Measurements from ENCODE around the gene CXCL12. TPM values are rescaled to one million over a fixed set of nuclear protein-coding genes. Genes with fewer than 3 reads are reported as not detected.

CXCL12 gene
- total RNA-seq, 2 donors from 2014 or later: 17.5 to 56.2 TPM

DNA sequence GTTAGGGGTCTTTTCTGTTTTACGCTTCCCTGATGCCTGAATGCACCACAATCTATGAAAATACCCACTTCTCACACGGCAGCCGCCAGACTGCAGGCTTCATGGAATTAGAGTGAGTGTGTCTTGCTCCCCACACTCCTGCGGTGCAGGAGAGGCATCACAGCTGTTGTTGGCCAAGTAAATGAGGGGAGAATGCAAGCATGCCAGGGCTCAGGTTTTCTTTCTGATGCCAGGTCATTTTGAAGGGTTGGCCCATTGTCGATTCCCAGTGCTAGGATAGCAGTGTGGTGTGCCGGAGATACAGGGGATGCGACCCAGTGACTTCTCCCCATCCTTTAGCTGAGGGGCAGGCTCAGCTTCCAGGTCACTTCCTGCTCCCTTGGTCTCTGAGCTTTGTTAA, 16.3 kb downstream of the CXCL12 start:
- no peaks in the 10 kb centered on the region for H3K36me3 ChIP-seq
- no peak overlapping the region for H3K27ac ChIP-seq
- no peak overlapping the region for H3K9ac ChIP-seq (ENCODE audit: low read depth in 2 of 2, low read length in 2 of 2)
- H3K4me3 ChIP-seq: no peak overlapping the region
- DNase-seq: no peak
- no peaks in the 10 kb centered on the region for H3K4me1 ChIP-seq
- no peaks in the 10 kb centered on the region for H3K9me3 ChIP-seq
- intact Hi-C loops (cut with DNase I): no loop called here
- TF ChIP-seq, protein P1, sequence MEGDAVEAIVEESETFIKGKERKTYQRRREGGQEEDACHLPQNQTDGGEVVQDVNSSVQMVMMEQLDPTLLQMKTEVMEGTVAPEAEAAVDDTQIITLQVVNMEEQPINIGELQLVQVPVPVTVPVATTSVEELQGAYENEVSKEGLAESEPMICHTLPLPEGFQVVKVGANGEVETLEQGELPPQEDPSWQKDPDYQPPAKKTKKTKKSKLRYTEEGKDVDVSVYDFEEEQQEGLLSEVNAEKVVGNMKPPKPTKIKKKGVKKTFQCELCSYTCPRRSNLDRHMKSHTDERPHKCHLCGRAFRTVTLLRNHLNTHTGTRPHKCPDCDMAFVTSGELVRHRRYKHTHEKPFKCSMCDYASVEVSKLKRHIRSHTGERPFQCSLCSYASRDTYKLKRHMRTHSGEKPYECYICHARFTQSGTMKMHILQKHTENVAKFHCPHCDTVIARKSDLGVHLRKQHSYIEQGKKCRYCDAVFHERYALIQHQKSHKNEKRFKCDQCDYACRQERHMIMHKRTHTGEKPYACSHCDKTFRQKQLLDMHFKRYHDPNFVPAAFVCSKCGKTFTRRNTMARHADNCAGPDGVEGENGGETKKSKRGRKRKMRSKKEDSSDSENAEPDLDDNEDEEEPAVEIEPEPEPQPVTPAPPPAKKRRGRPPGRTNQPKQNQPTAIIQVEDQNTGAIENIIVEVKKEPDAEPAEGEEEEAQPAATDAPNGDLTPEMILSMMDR (IDR thresholded peaks at IDR 0.05): no peak
- no peaks in the 10 kb centered on the region for H3K27me3 ChIP-seq

DNA sequence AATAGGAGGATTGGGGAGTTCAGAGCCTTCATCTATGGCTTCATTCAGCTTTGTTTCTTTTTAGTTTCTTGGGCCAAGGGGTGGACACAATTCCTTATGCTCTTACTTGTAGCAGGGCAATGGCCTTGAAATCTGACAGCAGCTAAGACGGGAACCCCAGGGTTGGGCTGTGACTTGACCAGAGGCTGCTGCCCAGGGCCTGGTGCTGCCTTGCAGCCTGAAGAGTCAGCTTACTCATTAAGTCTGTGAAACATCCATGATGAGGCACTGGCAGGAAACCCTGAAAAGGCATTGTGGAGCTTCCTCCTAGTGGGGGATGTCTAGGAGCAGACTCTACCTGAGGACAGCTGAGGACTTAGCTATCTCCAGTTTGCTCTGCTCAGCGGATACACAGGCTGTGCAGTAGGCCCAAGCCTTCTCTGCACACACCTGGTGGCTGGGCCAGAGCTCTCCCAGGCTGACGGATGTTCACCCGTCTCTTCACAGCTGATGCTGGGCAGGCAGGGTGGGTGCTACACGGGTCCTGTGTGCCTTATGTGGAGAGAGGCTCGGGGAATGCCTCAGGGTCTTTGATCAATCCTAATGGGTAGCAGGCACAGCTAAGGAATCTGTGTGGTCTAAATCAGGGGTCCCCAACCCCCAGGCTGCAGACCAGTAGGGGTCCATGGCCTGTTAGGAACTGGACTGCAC, 17.8 kb downstream of the CXCL12 start:
- no peaks in the 10 kb centered on the region for H3K9me3 ChIP-seq
- H3K27me3 ChIP-seq: no peaks in the 10 kb centered on the region
- H3K27ac ChIP-seq: no peak overlapping the region
- intact Hi-C loops (cut with DNase I): no loop called here
- DNase-seq: no peak
- no peak overlapping the region for H3K9ac ChIP-seq (ENCODE audit: low read depth in 2 of 2, low read length in 2 of 2)
- H3K4me1 ChIP-seq: no peaks in the 10 kb centered on the region
- H3K4me3 ChIP-seq: no peak overlapping the region
- TF ChIP-seq, protein P1 (IDR thresholded peaks at IDR 0.05): no peak
- no peaks in the 10 kb centered on the region for H3K36me3 ChIP-seq

DNA sequence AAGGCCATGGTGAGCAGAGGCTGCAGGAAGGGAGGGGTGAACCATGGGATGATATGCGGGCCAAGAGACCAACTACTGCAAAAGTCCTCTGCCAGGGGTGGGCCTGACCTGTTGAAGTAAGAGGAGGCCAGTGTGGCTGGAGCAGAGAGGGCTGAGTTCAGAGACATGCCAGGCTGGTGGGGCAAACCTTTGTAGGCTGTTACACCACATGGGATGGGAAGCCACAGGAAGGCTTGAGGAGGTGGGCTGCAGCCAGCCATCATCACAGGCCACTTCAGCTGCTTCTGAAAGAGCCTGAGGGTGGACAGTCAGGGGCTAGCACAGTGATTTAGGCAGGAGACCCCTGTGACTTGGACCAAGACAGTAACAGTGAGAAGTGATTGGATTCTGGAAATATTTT, 20.3 kb downstream of the CXCL12 start:
- intact Hi-C loops (cut with DNase I): no loop called here
- TF ChIP-seq, protein P1 (IDR thresholded peaks at IDR 0.05): no peak
- Histone ChIP-seq H3K36me3 (no peaks in the 10 kb centered on the region), H3K27ac (no peak overlapping the region), H3K27me3 (no peaks in the 10 kb centered on the region), H3K9me3 (no peaks in the 10 kb centered on the region), H3K9ac (ENCODE audit: low read depth in 2 of 2, low read length in 2 of 2) (no peak overlapping the region), H3K4me3 (no peak overlapping the region), H3K4me1 (no peaks in the 10 kb centered on the region)
- no peak for DNase-seq

DNA sequence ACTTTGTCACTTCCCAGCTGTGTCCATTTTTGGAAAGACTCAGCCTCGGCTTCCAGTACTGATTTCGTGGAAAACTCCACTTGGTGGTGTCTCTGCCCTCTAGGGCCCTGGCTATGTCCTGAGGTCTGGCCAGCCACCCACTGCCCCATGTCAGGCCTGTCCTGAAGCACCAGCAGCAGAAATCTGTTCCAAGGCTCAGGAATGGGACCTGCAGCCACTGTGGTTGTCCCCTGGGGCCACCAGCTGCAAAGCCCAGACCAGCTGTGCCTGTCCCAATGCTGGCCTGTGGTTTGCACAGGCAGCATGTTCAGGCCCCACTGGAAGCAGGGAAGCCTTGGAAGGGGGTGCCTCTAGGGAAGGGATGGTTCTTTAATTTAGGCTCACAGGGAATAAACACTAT, 21.2 kb downstream of the CXCL12 start:
- intact Hi-C loops (cut with DNase I): no loop called here
- no peak for DNase-seq

DNA sequence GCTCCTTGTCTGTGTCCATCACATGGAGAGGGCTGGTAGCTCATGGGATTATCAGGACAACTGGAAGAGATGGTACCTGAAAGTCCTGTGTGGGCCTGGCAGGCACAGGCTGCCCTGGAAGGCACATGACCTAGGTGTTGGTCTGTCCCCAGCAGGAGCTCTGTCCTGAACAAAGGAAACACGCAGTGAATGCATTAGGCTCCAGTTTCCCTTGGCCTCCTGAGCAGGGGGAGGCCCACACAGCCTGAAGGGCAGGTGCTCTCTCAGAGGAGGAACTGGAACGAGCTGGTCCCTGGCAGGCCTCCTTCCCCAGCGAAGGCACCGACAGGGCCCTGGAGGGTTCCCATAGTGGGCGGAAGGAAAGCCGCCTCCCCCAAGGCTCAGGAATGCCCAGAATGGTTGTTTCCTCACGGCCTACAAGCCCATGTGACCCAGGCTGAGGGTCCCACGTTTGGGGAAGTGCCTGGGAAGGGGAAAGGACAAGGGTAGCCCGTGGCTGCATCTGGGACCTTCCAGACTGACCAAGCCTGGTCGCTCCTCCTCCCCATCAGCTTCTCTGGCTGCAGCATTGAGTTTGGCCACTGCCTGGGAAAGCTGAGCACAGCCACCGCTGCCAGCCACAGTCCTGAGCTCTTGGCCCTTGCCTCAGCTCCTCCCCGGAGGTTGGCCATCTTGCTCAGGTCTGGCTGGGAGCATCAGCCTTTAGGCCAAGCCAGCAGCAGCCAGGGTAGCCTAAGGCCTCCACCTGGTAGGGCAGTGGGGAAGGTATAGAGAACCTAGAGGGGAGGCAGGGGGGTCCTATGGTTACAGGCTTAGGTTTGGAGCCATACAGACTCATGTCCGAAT, 21.8 kb downstream of the CXCL12 start:
- intact Hi-C loops (cut with DNase I): no loop called here
- TF ChIP-seq, protein P1 (IDR thresholded peaks at IDR 0.05): no peak
- Histone ChIP-seq H3K27ac (no peak overlapping the region), H3K9me3 (no peaks in the 10 kb centered on the region), H3K4me3 (no peak overlapping the region), H3K9ac (ENCODE audit: low read depth in 2 of 2, low read length in 2 of 2) (no peak overlapping the region), H3K27me3 (no peaks in the 10 kb centered on the region), H3K36me3 (no peaks in the 10 kb centered on the region), H3K4me1 (no peaks in the 10 kb centered on the region)
- DNase-seq: no peak

More for the DNA sequence above, 21.2 kb downstream of the CXCL12 start:
- TF ChIP-seq, protein P1 (IDR thresholded peaks at IDR 0.05): no peak
- no peak overlapping the region for H3K9ac ChIP-seq (ENCODE audit: low read depth in 2 of 2, low read length in 2 of 2)
- no peaks in the 10 kb centered on the region for H3K9me3 ChIP-seq
- no peak overlapping the region for H3K27ac ChIP-seq
- no peaks in the 10 kb centered on the region for H3K36me3 ChIP-seq
- H3K4me3 ChIP-seq: no peak overlapping the region
- no peaks in the 10 kb centered on the region for H3K4me1 ChIP-seq
- H3K27me3 ChIP-seq: no peaks in the 10 kb centered on the region
